ENCODE measurements around the gene CBR3.

GRCh38 chr21:36190736-36191135 lies 55.9 kb downstream of the CBR3 start:
- TF ChIP-seq CTCF (conservative IDR thresholded peaks at IDR 0.05; ENCODE audit: low read depth, low read length) (no peak), POLR2A (IDR thresholded peaks at IDR 0.05; ENCODE audit: low read depth, low read length) (no peak), FOS (IDR thresholded peaks at IDR 0.05; ENCODE audit: low read depth, low read length) (no peak), BHLHE40 (IDR thresholded peaks at IDR 0.05; ENCODE audit: low read depth, low read length) (no peak), SMC3 (IDR thresholded peaks at IDR 0.05; ENCODE audit: low read depth, low read length) (no peak), USF2 (IDR thresholded peaks at IDR 0.05; ENCODE audit: low read depth, low read length) (no peak), MAFK (IDR thresholded peaks at IDR 0.05; ENCODE audit: low read depth, low read length) (no peak), ELK1 (IDR thresholded peaks at IDR 0.05; ENCODE audit: borderline replicate concordance, low read depth, low read length) (no peak), CHD1 (IDR thresholded peaks at IDR 0.05; ENCODE audit: low read depth, low read length) (no peak), RFX5 (IDR thresholded peaks at IDR 0.05; ENCODE audit: low read depth, low read length) (no peak), MXI1 (IDR thresholded peaks at IDR 0.05; ENCODE audit: borderline replicate concordance, low read depth, low read length) (no peak), MAZ (IDR thresholded peaks at IDR 0.05; ENCODE audit: borderline replicate concordance, low read depth, low read length) (no peak)
